Liver (tissue), 9 donors: Measurements from ENCODE around the gene RARG. TPM values are rescaled to one million over a fixed set of nuclear protein-coding genes. Genes with fewer than 3 reads are reported as not detected.

Experiments
- DNase-seq: peaks from one replicate; pipeline ENCODE4 v3.0.0-alpha.2; 2017; ENCODE audit warnings: low spot score
- H3K27ac ChIP-seq, 2 donors: one replicate each; pipeline ENCODE4 v1.7.0; 2013; ENCODE audit warnings: inconsistent platforms in 2 of 2, low read length in 2 of 2, control low read depth in 1 of 2, low read depth in 1 of 2, mild to moderate bottlenecking in 1 of 2
- H3K27me3 ChIP-seq, 4 donors: one replicate each; pipeline versions ENCODE4 v1.6.1 to v1.7.0; 2013; ENCODE audit warnings: low read length in 3 of 4, inconsistent platforms in 1 of 4, mild to moderate bottlenecking in 1 of 4, moderate library complexity in 1 of 4; ENCODE audit not compliant: control insufficient read depth in 4 of 4, insufficient read depth in 4 of 4
- H3K36me3 ChIP-seq, 4 donors: one replicate each; pipeline versions ENCODE4 v1.6.1 to v1.7.0; 2013; ENCODE audit warnings: low read length in 3 of 4, mild to moderate bottlenecking in 3 of 4, low read depth in 1 of 4, moderate library complexity in 1 of 4; ENCODE audit not compliant: control insufficient read depth in 4 of 4, insufficient read depth in 3 of 4
- H3K4me1 ChIP-seq, 4 donors: one replicate each; pipeline versions ENCODE4 v1.6.1 to v1.7.0; 2013; ENCODE audit warnings: low read length in 3 of 4, mild to moderate bottlenecking in 3 of 4, moderate library complexity in 1 of 4; ENCODE audit not compliant: control insufficient read depth in 4 of 4, insufficient read depth in 4 of 4
- H3K4me3 ChIP-seq, 3 donors: one replicate each; pipeline versions ENCODE4 v1.6.1 to v1.7.0; 2013; ENCODE audit warnings: low read length in 3 of 3, control low read depth in 1 of 3, low read depth in 1 of 3, mild to moderate bottlenecking in 1 of 3
- H3K9ac ChIP-seq, 2 donors: one replicate each; pipeline ENCODE4 v1.7.0; 2013; ENCODE audit warnings: low read length in 2 of 2, mild to moderate bottlenecking in 2 of 2, moderate library complexity in 2 of 2, control low read depth in 1 of 2, low read depth in 1 of 2
- H3K9me3 ChIP-seq, 4 donors: one replicate each; pipeline versions ENCODE4 v1.6.1 to v1.7.0; 2013; ENCODE audit warnings: low read length in 3 of 4; ENCODE audit not compliant: control insufficient read depth in 4 of 4
- ATF3 ChIP-seq: IDR thresholded peaks from 2 replicates; pipeline ENCODE4 v1.6.1; 2016; ENCODE audit warnings: antibody characterized with exemption
- CTCF ChIP-seq: fragments of 150-350 bp; IDR thresholded peaks from 2 replicates; pipeline ENCODE4 v1.5.1; 2017; ENCODE audit warnings: improper control_type of control experiment, low read depth, low read length; ENCODE audit not compliant: missing input control
- EGR1 ChIP-seq, 2 donors: IDR thresholded peaks; 2 replicates each; pipeline ENCODE4 v1.6.1; 2016 to 2018; ENCODE audit warnings: antibody characterized with exemption in 2 of 2, low read depth in 2 of 2
- FOXA1 ChIP-seq: IDR thresholded peaks from 2 replicates; pipeline ENCODE4 v1.6.1; 2016; ENCODE audit warnings: antibody characterized with exemption
- FOXA2 ChIP-seq: IDR thresholded peaks from 2 replicates; pipeline ENCODE4 v1.6.1; 2016; ENCODE audit warnings: antibody characterized with exemption
- GABPA ChIP-seq, 2 donors: IDR thresholded peaks in 1 of 2; conservative IDR thresholded peaks in 1 of 2; 2 replicates each; pipeline ENCODE4 v1.6.1; 2016; ENCODE audit warnings: antibody characterized with exemption in 2 of 2, mild to moderate bottlenecking in 1 of 2, moderate library complexity in 1 of 2
- HNF4A ChIP-seq, 2 donors: conservative IDR thresholded peaks; 2 replicates each; pipeline ENCODE4 v1.6.1; 2016; ENCODE audit warnings: antibody characterized with exemption in 2 of 2, mild to moderate bottlenecking in 2 of 2
- HNF4G ChIP-seq: IDR thresholded peaks from 2 replicates; pipeline ENCODE4 v1.6.1; 2016; ENCODE audit warnings: antibody characterized with exemption
- JUND ChIP-seq, 2 donors: IDR thresholded peaks; 2 replicates each; pipeline ENCODE4 v1.6.1; 2016; ENCODE audit warnings: antibody characterized with exemption in 2 of 2
- MAX ChIP-seq: IDR thresholded peaks from 2 replicates; pipeline ENCODE4 v1.6.1; 2016; ENCODE audit warnings: antibody characterized with exemption
- NR2F2 ChIP-seq: IDR thresholded peaks from 2 replicates; pipeline ENCODE4 v1.6.1; 2016; ENCODE audit warnings: antibody characterized with exemption
- REST ChIP-seq: IDR thresholded peaks from 2 replicates; pipeline ENCODE4 v1.6.1; 2016; ENCODE audit warnings: antibody characterized with exemption, mild to moderate bottlenecking
- RXRA ChIP-seq, 2 donors: IDR thresholded peaks; 2 replicates each; pipeline ENCODE4 v1.6.1; 2017 to 2018; ENCODE audit warnings: antibody characterized with exemption in 2 of 2, mild to moderate bottlenecking in 1 of 2
- SP1 ChIP-seq: IDR thresholded peaks from 2 replicates; pipeline ENCODE4 v1.6.1; 2018; ENCODE audit warnings: antibody characterized with exemption, mild to moderate bottlenecking
- TAF1 ChIP-seq: conservative IDR thresholded peaks from 2 replicates; pipeline ENCODE4 v1.6.1; 2016; ENCODE audit warnings: antibody characterized with exemption, mild to moderate bottlenecking
- YY1 ChIP-seq: IDR thresholded peaks from 2 replicates; pipeline ENCODE4 v1.6.1; 2016; ENCODE audit warnings: antibody characterized with exemption, mild to moderate bottlenecking
- ZBTB33 ChIP-seq: IDR thresholded peaks from 2 replicates; pipeline ENCODE4 v1.6.1; 2016; ENCODE audit warnings: antibody characterized with exemption
- WGBS: extraction: QIAGEN DNeasy Blood & Tissue Kit; methylation state at CpG from one replicate; pipeline ENCODE4 v1.1.7; 2013; 5-methylcytosine and 5-hydroxymethylcytosine counted together
- polyA plus RNA-seq, 2 donors: library from polyadenylated mRNA; stranded (reverse) in 1 of 2; unstranded in 1 of 2; fragments of 200-250 nt in 1 of 2; fragments of >200 nt in 1 of 2; fragmentation: Nextera tagmentation in 1 of 2; extraction: Ambion mirVana in 1 of 2; gene quantifications; one replicate each; pipeline versions ENCODE4 v1.2.1 to v1.2.3, GENCODE V29; 2013 to 2015
- total RNA-seq, 2 donors: library from RNA; depleted of rRNA; stranded (reverse); fragments of >200 nt; gene quantifications; one replicate each; pipeline ENCODE4 v1.2.3, GENCODE V29; 2014
- donor health status: healthy.
- donor health status: healthy.
- donor health status: healthy.
- donor health status: healthy.
- donor health status: healthy.

RARG gene
- total and polyA plus RNA-seq, 4 donors = 1.7 to 3.1 (median 2.7) TPM

- TF ChIP-seq HNF4G (no peak), ZBTB33 (no peak), YY1 (no peak), MAX (no peak), JUND (IDR thresholded peaks at IDR 0.05) (no peak), HNF4A (conservative IDR thresholded peaks at IDR 0.05) (no peak), RXRA (IDR thresholded peaks at IDR 0.05) (no peak), ATF3 (no peak), FOXA1 (no peak), SP1 (no peak), REST (no peak), TAF1 (no peak), NR2F2 (no peak), FOXA2 (no peak), GABPA (IDR thresholded peaks at IDR 0.05 in 1 of 2, conservative IDR thresholded peaks at IDR 0.05 in 1 of 2) (no peak)
- no peak overlapping the region for H3K9ac ChIP-seq
- WGBS = 82% methylated on average over 11 of the region's 11 CpGs
- no peaks in the 10 kb centered on the region for H3K27me3 ChIP-seq
- H3K9me3 ChIP-seq = no peaks in the 10 kb centered on the region
- peaks cover 0 to 43% (median 36%) of the 10 kb centered on the region in 4 donors for H3K4me1 ChIP-seq
- H3K36me3 ChIP-seq = peaks cover 0 to 15% (median 6%) of the 10 kb centered on the region in 4 donors
- H3K4me3 ChIP-seq = no peak overlapping the region
- H3K27ac ChIP-seq = no peak overlapping the region
- no peak for DNase-seq
Measured at GRCh38 chr12:53193985-53194716, 37.9 kb downstream of the RARG start.

GRCh38 chr12:53193040-53193439 is 39.0 kb downstream of the RARG start:
- no peak overlapping the region for H3K4me3 ChIP-seq
- H3K27ac ChIP-seq = no peak overlapping the region
- no peaks in the 10 kb centered on the region for H3K27me3 ChIP-seq
- H3K9ac ChIP-seq = no peak overlapping the region
- peaks cover 0 to 19% (median 13%) of the 10 kb centered on the region in 4 donors for H3K36me3 ChIP-seq
- no peak for TF ChIP-seq CTCF
- no peak for TF ChIP-seq EGR1 (IDR thresholded peaks at IDR 0.05; ENCODE audit: low read depth in 2 of 2)
- no peak for TF ChIP-seq SP1
- TF ChIP-seq TAF1 = no peak
- no peak for TF ChIP-seq JUND (IDR thresholded peaks at IDR 0.05)
- no peak for TF ChIP-seq NR2F2
- no peak for TF ChIP-seq HNF4A (conservative IDR thresholded peaks at IDR 0.05)
- H3K4me1 ChIP-seq = peaks cover 0 to 41% (median 35%) of the 10 kb centered on the region in 4 donors
- H3K9me3 ChIP-seq = no peaks in the 10 kb centered on the region
- DNase-seq = no peak
- 96% methylated on average over 9 of the region's 9 CpGs for WGBS
